K562 (cell line): Measurements from ENCODE around the gene MRTFB. TPM values are rescaled to one million over a fixed set of nuclear protein-coding genes. Genes with fewer than 3 reads are reported as not detected.

Experiments
- ATAC-seq: fragments of 200-7000 bp; cut with Tn5 transposase; 3 replicates; pipeline ENCODE4 v1.9.1; 2020; ENCODE audit warnings: moderate library complexity
- BruUV-seq: library from RNA; stranded (reverse); fragments of 400-500 nt; replicated peaks from 2 replicates; lab custom pipeline; 2021; lab: Mats Ljungman, UMichigan
- CTCF ChIA-PET: fragments of 300-600 bp; formaldehyde crosslinking; extraction: SDS; loops from one replicate; lab custom pipeline; 2021; ENCODE audit warnings: low intra/inter-chr PET ratio; lab: Yijun Ruan, JAX
- POLR2A ChIA-PET: fragments of 300-600, 350-650 bp; sonication (Branson Sonifier 250); formaldehyde crosslinking; extraction: SDS; loops from one replicate; lab custom pipeline; 2021; ENCODE audit warnings: antibody characterized with exemption, inconsistent platforms; lab: Yijun Ruan, JAX
- DNase-seq, 4 experiments: peaks; one replicate each; pipeline versions ENCODE4 v3.0.0 to v3.0.0-alpha.2; 2011 to 2018; ENCODE audit warnings: low spot score in 3 of 4, mixed read lengths in 3 of 4; ENCODE audit errors: extremely low read depth in 1 of 4
- FAIRE-seq: peaks from 2 replicates; lab custom pipeline; 2011; peaks lifted over from hg19 to GRCh38; lab: Jason Lieb, UNC
- H2AFZ ChIP-seq: 2 replicates; pipeline ENCODE4 v1.6.0; 2011; ENCODE audit warnings: low read depth, low read length, control low read depth, inconsistent platforms
- H3K27ac ChIP-seq: fragments of 200-600 bp; 3 replicates; pipeline ENCODE4 v1.8.0; 2011; ENCODE audit warnings: low read depth, mild to moderate bottlenecking, control low read depth, inconsistent platforms, low read length, moderate library complexity, mixed read lengths; ENCODE audit errors: extremely low read depth
- H3K27me3 ChIP-seq, 2 experiments: fragments of 300-600 bp in 1 of 2; 2 replicates in 1 of 2; 3 replicates in 1 of 2; pipeline versions ENCODE4 v1.6.0 to v1.8.0; 2011; ENCODE audit warnings: inconsistent platforms in 2 of 2, low read length in 2 of 2, mild to moderate bottlenecking in 1 of 2, mixed read lengths in 1 of 2, moderate library complexity in 1 of 2; ENCODE audit not compliant: control insufficient read depth in 2 of 2, insufficient read depth in 2 of 2
- H3K36me3 ChIP-seq: fragments of 300-600 bp; 3 replicates; pipeline ENCODE4 v1.8.0; 2011; ENCODE audit warnings: mild to moderate bottlenecking, low read length, inconsistent platforms; ENCODE audit not compliant: control insufficient read depth, insufficient read depth
- H3K4me1 ChIP-seq, 2 experiments: fragments of 200-600 bp in 1 of 2; replicated peaks in 1 of 2; 2 replicates in 1 of 2; 3 replicates in 1 of 2; pipeline versions ENCODE4 v1.5.1 to v1.8.0; 2011; ENCODE audit warnings: inconsistent platforms in 2 of 2, low read length in 2 of 2, mild to moderate bottlenecking in 1 of 2, mixed read lengths in 1 of 2, moderate library complexity in 1 of 2; ENCODE audit not compliant: control insufficient read depth in 2 of 2, insufficient read depth in 2 of 2
- H3K4me2 ChIP-seq: 2 replicates; pipeline ENCODE4 v1.6.1; 2011; ENCODE audit warnings: low read length, control low read depth, inconsistent platforms, mixed read lengths; ENCODE audit not compliant: insufficient read depth
- H3K4me3 ChIP-seq: fragments of 200-600 bp; sonication (generic), shearing (Covaris generic); 2 replicates; pipeline ENCODE4 v1.5.1; 2016; ENCODE audit warnings: control low read depth, inconsistent platforms
- H3K79me2 ChIP-seq: fragments of 200-600 bp; 3 replicates; pipeline ENCODE4 v1.8.0; 2011; ENCODE audit warnings: low read length, inconsistent platforms; ENCODE audit not compliant: control insufficient read depth, insufficient read depth
- H3K9ac ChIP-seq, 2 experiments: 2 replicates each; pipeline versions ENCODE4 v1.6.0 to v1.6.1; 2011; ENCODE audit warnings: low read depth in 2 of 2, low read length in 2 of 2, control low read depth in 1 of 2, inconsistent platforms in 1 of 2, mild to moderate bottlenecking in 1 of 2, mixed read lengths in 1 of 2; ENCODE audit not compliant: insufficient read depth in 1 of 2
- H3K9me1 ChIP-seq: one replicate; pipeline ENCODE4 v1.6.0; 2011; ENCODE audit warnings: inconsistent platforms, mild to moderate bottlenecking, low read length, moderate library complexity; ENCODE audit not compliant: control insufficient read depth, insufficient read depth
- H3K9me3 ChIP-seq: replicated peaks from 2 replicates; pipeline ENCODE4 v1.5.1; 2011; ENCODE audit warnings: low read depth, low read length, inconsistent platforms; ENCODE audit not compliant: control insufficient read depth, insufficient read depth
- H4K20me1 ChIP-seq: replicated peaks from 2 replicates; pipeline ENCODE4 v1.6.1; 2011; ENCODE audit warnings: low read length, inconsistent platforms, mixed read lengths; ENCODE audit not compliant: control insufficient read depth, insufficient read depth
- ARID3A ChIP-seq: IDR thresholded peaks from 2 replicates; pipeline ENCODE4 v1.6.1; 2012; ENCODE audit warnings: low read depth, low read length, improper control_type of control experiment, borderline replicate concordance
- DIDO1 ChIP-seq: fragments of 450-650 bp; IDR thresholded peaks from 2 replicates; pipeline ENCODE4 v1.6.1; 2016; ENCODE audit warnings: low read depth, missing biosample characterization, missing genetic modification characterization
- FOXA1 ChIP-seq: fragments of 450-650 bp; IDR thresholded peaks from 2 replicates; pipeline ENCODE4 v1.6.1; 2016; ENCODE audit warnings: mild to moderate bottlenecking, borderline replicate concordance
- HDAC2 ChIP-seq: fragments of 450-650 bp; IDR thresholded peaks from 2 replicates; pipeline ENCODE4 v1.6.1; 2016; ENCODE audit warnings: mild to moderate bottlenecking
- MTA1 ChIP-seq: fragments of 450-650 bp; IDR thresholded peaks from 2 replicates; pipeline ENCODE4 v1.6.1; 2017; ENCODE audit warnings: borderline replicate concordance
- MTA3 ChIP-seq: fragments of 450-650 bp; formaldehyde crosslinking; IDR thresholded peaks from 2 replicates; pipeline ENCODE4 v1.6.1; 2017; ENCODE audit warnings: mild to moderate bottlenecking, borderline replicate concordance
- RFX5 ChIP-seq: IDR thresholded peaks from 2 replicates; pipeline ENCODE4 v1.6.1; 2011; ENCODE audit warnings: low read depth, mild to moderate bottlenecking, improper control_type of control experiment, low read length
- SMARCE1 ChIP-seq: fragments of 450-650 bp; IDR thresholded peaks from 2 replicates; pipeline ENCODE4 v1.7.1; 2016; ENCODE audit warnings: mild to moderate bottlenecking
- SRSF7 ChIP-seq: fragments of 200-400 bp; formaldehyde crosslinking; optimal IDR thresholded peaks from 2 replicates; pipeline ENCODE3; 2017; ENCODE audit warnings: mild to moderate bottlenecking, low read depth, low read length
- ZFP36 ChIP-seq: fragments of 150-350 bp; IDR thresholded peaks from 2 replicates; pipeline ENCODE4 v1.6.1; 2018; ENCODE audit warnings: low read length, low read depth; ENCODE audit not compliant: partially characterized antibody
- ZNF140 ChIP-seq: fragments of 250-450 bp; sonication (Bioruptor Pico); IDR thresholded peaks from 2 replicates; pipeline ENCODE4 v1.8.0; 2021; ENCODE audit warnings: moderate library complexity, mild to moderate bottlenecking, inconsistent platforms
- ZNF24 ChIP-seq: fragments of 450-650 bp; IDR thresholded peaks from 2 replicates; pipeline ENCODE4 v1.6.1; 2016
- ZNF764 ChIP-seq: fragments of 250-450 bp; sonication (Bioruptor Pico); IDR thresholded peaks from 2 replicates; pipeline ENCODE4 v1.4.0; 2020; ENCODE audit warnings: low read depth, mild to moderate bottlenecking, moderate library complexity
- WGBS: fragments of 100-300 bp; shearing (Covaris generic); methylation state at CpG from one replicate; pipeline ENCODE4 v1.1.6; 2016; ENCODE audit warnings: low coverage, mixed read lengths; ENCODE audit not compliant: insufficient coverage; ENCODE audit errors: missing lambda C conversion rate; 5-methylcytosine and 5-hydroxymethylcytosine counted together
- in situ Hi-C: fragments of 300-500 bp; cut with MboI; formaldehyde crosslinking; loops from 4 replicates; pipeline ENCODE4 v1.15.0; 2018; ENCODE audit warnings: inconsistent platforms, mixed read lengths
- intact Hi-C: fragments of 100-400 bp; cut with micrococcal nuclease; formaldehyde crosslinking; loops from 2 replicates; pipeline ENCODE4 v1.14.2; 2022
- polyA plus RNA-seq, 8 experiments: library from polyadenylated mRNA; depleted of rRNA in 4 of 8; stranded (reverse) in 5 of 8; unstranded in 3 of 8; fragments of >200 nt; fragmentation: Nextera tagmentation in 2 of 8; fragmentation: Illumina TruSeq in 1 of 8; extraction: Ambion mirVana in 2 of 8; extraction: Trizol in 1 of 8; gene quantifications; 2 replicates each; pipeline versions ENCODE4 v1.2.1 to v1.2.3, GENCODE V29; 2011 to 2014; ENCODE audit warnings: inconsistent platforms in 1 of 8, missing spikeins in 1 of 8
- total RNA-seq, 7 experiments: library from RNA; depleted of rRNA in 6 of 7; stranded (reverse); fragments of >200 nt in 6 of 7; fragmentation: Illumina TruSeq in 2 of 7; extraction: Trizol in 2 of 7; gene quantifications; 2 replicates each; pipeline versions ENCODE4 v1.2.1 to v1.2.3, GENCODE V29; 2011 to 2021; ENCODE audit warnings: low replicate concordance in 1 of 7

The MRTFB gene
- total and polyA plus RNA-seq, 9 of the 15 experiments (the other 6 are each of a cell fraction or from before 2014, with no cell fraction given), result 2.2 to 12.7 (median 7.0) TPM

GRCh38 chr16:14155572-14156190 lies 84.6 kb downstream of the MRTFB start:
- Histone ChIP-seq H3K79me2 (no peaks in the 10 kb centered on the region), H3K27ac (no peak overlapping the region), H2AFZ (no peak overlapping the region), H3K4me2 (no peak overlapping the region), H4K20me1 (no peaks in the 10 kb centered on the region), H3K27me3 (no peaks in the 10 kb centered on the region), H3K9me3 (no peaks in the 10 kb centered on the region), H3K4me3 (no peak overlapping the region), H3K9ac (no peak overlapping the region), H3K9me1 (no peaks in the 10 kb centered on the region), H3K4me1 (no peaks in the 10 kb centered on the region), H3K36me3 (no peaks in the 10 kb centered on the region)
- 35% methylated on average over 4 of the region's 4 CpGs for WGBS
- no peak for ATAC-seq
- no peak for FAIRE-seq
- ChIA-PET POLR2A (interaction anchor here (0.5 to 1.5 kb wide), 2 partner anchors 9 to 197 kb away, joined by 3 read pairs; no protein-coding TSS in a partner anchor), CTCF (no interaction called here)
- intact Hi-C loops, result no loop called here
- in situ Hi-C loops, result no loop called here
- BruUV-seq, result no TSS peak
- TF ChIP-seq HDAC2, result no peak
- TF ChIP-seq MTA3, result no peak
- TF ChIP-seq RFX5, result no peak
- TF ChIP-seq ZNF24, result no peak
- no peak for DNase-seq

- Histone ChIP-seq H3K4me2 (no peak overlapping the region), H3K36me3 (no peaks in the 10 kb centered on the region)
- 61% methylated on average over 5 of the region's 5 CpGs for WGBS
- TF ChIP-seq SMARCE1 (no peak), ZNF140 (no peak), DIDO1 (tag) (no peak), ZNF764 (CRISPR knock-in tag) (no peak), ZFP36 (no peak), SRSF7 (no peak), MTA1 (no peak), FOXA1 (no peak), ARID3A (no peak)
Observed at GRCh38 chr16:14164916-14165662, 94.0 kb downstream of the MRTFB start.

More at GRCh38 chr16:14164916-14165662, 94.0 kb downstream of the MRTFB start:
- BruUV-seq, result no TSS peak
- Histone ChIP-seq H4K20me1 (no peaks in the 10 kb centered on the region), H3K9me1 (no peaks in the 10 kb centered on the region), H3K4me3 (no peak overlapping the region), H2AFZ (no peak overlapping the region), H3K27ac (no peak overlapping the region), H3K9me3 (no peaks in the 10 kb centered on the region), H3K79me2 (no peaks in the 10 kb centered on the region), H3K9ac (no peak overlapping the region), H3K4me1 (peaks cover 0 to 9% of the 10 kb centered on the region in 2 experiments; a peak in 2 of 5 replicates), H3K27me3 (no peaks in the 10 kb centered on the region)
- intact Hi-C loops, result no loop called here
- ChIA-PET CTCF (no interaction called here), POLR2A (no interaction called here)
- DNase-seq (no peak), FAIRE-seq (no peak), ATAC-seq (no peak)
- in situ Hi-C loops, result no loop called here
